K562 (cell line): Measurements from ENCODE around the gene KNCN. TPM values are rescaled to one million over a fixed set of nuclear protein-coding genes. Genes with fewer than 3 reads are reported as not detected.

Experiments used
- CHAMP1 ChIP-seq: fragments of 450-650 bp; IDR thresholded peaks from 2 replicates; pipeline ENCODE4 v1.6.1; 2016; ENCODE audit warnings: mild to moderate bottlenecking
- CREM ChIP-seq: IDR thresholded peaks from 2 replicates; pipeline ENCODE4 v1.6.1; 2014; ENCODE audit warnings: antibody characterized with exemption, low read depth
- ELF2 ChIP-seq: fragments of 250-450 bp; sonication (Bioruptor Pico); IDR thresholded peaks from 2 replicates; pipeline ENCODE4 v1.5.0; 2021; ENCODE audit warnings: mild to moderate bottlenecking
- GABPB2 ChIP-seq: fragments of 250-450 bp; sonication (Bioruptor Pico); conservative IDR thresholded peaks from 2 replicates; pipeline ENCODE4 v1.5.1; 2021; ENCODE audit warnings: mild to moderate bottlenecking
- GTF2A2 ChIP-seq: IDR thresholded peaks from 2 replicates; pipeline ENCODE4 v1.6.1; 2016; ENCODE audit warnings: mild to moderate bottlenecking, missing genetic modification characterization, missing compliant biosample characterization
- HDGF ChIP-seq: fragments of 450-650 bp; IDR thresholded peaks from 2 replicates; pipeline ENCODE4 v1.6.1; 2016
- ILF3 ChIP-seq: fragments of 450-650 bp; IDR thresholded peaks from 2 replicates; pipeline ENCODE4 v1.6.1; 2018; ENCODE audit warnings: antibody characterized with exemption, mild to moderate bottlenecking, moderate library complexity, borderline replicate concordance
- MCM2 ChIP-seq: fragments of 450-650 bp; IDR thresholded peaks from 2 replicates; pipeline ENCODE4 v1.6.1; 2017; ENCODE audit warnings: low read depth, mild to moderate bottlenecking
- MTA3 ChIP-seq: fragments of 450-650 bp; formaldehyde crosslinking; IDR thresholded peaks from 2 replicates; pipeline ENCODE4 v1.6.1; 2017; ENCODE audit warnings: mild to moderate bottlenecking, borderline replicate concordance
- MXI1 ChIP-seq: IDR thresholded peaks from 2 replicates; pipeline ENCODE4 v1.6.1; 2011; ENCODE audit warnings: low read depth, mild to moderate bottlenecking, improper control_type of control experiment, low read length
- NFRKB ChIP-seq: fragments of 450-650 bp; IDR thresholded peaks from 2 replicates; pipeline ENCODE4 v1.6.1; 2016; ENCODE audit warnings: low read depth
- RNF2 ChIP-seq: sonication (generic); IDR thresholded peaks from 2 replicates; pipeline ENCODE4 v1.6.1; 2016
- SLC30A9 ChIP-seq: fragments of 250-450 bp; sonication (Bioruptor Pico); IDR thresholded peaks from 2 replicates; pipeline ENCODE4 v1.8.0; 2022; ENCODE audit warnings: mild to moderate bottlenecking, moderate library complexity
- SUPT5H ChIP-seq: fragments of 450-650 bp; IDR thresholded peaks from 2 replicates; pipeline ENCODE4 v1.6.1; 2016
- YY1 ChIP-seq, 3 experiments: IDR thresholded peaks; 2 replicates each; pipeline ENCODE4 v1.6.1; 2011; ENCODE audit warnings: low read length in 2 of 3, mild to moderate bottlenecking in 2 of 3, moderate library complexity in 2 of 3, borderline replicate concordance in 1 of 3, control low read depth in 1 of 3, low read depth in 1 of 3; ENCODE audit not compliant: insufficient read depth in 3 of 3, insufficient replicate concordance in 2 of 3, control insufficient read depth in 1 of 3, insufficient read length in 1 of 3; ENCODE audit errors: extremely low read depth in 1 of 3
- ZFP36 ChIP-seq: fragments of 150-350 bp; IDR thresholded peaks from 2 replicates; pipeline ENCODE4 v1.6.1; 2018; ENCODE audit warnings: low read length, low read depth; ENCODE audit not compliant: partially characterized antibody
- ZNF263 ChIP-seq: sonication (generic); formaldehyde crosslinking; IDR thresholded peaks from 2 replicates; pipeline ENCODE4 v1.8.0; 2022; ENCODE audit warnings: mild to moderate bottlenecking, missing genetic modification reagents, borderline replicate concordance
- ZNF644 ChIP-seq: fragments of 200-800 bp; sonication (Bioruptor generic); IDR thresholded peaks from 2 replicates; pipeline ENCODE4 v1.6.1; 2016; ENCODE audit warnings: low read depth, missing genetic modification characterization, missing compliant biosample characterization
- polyA plus RNA-seq, 8 experiments: library from polyadenylated mRNA; depleted of rRNA in 4 of 8; stranded (reverse) in 5 of 8; unstranded in 3 of 8; fragments of >200 nt; fragmentation: Nextera tagmentation in 2 of 8; fragmentation: Illumina TruSeq in 1 of 8; extraction: Ambion mirVana in 2 of 8; extraction: Trizol in 1 of 8; gene quantifications; 2 replicates each; pipeline versions ENCODE4 v1.2.1 to v1.2.3, GENCODE V29; 2011 to 2014; ENCODE audit warnings: inconsistent platforms in 1 of 8, missing spikeins in 1 of 8
- total RNA-seq, 7 experiments: library from RNA; depleted of rRNA in 6 of 7; stranded (reverse); fragments of >200 nt in 6 of 7; fragmentation: Illumina TruSeq in 2 of 7; extraction: Trizol in 2 of 7; gene quantifications; 2 replicates each; pipeline versions ENCODE4 v1.2.1 to v1.2.3, GENCODE V29; 2011 to 2021; ENCODE audit warnings: low replicate concordance in 1 of 7
- TF ChIP-seq, protein P1 (sequence below), 3 experiments: IDR thresholded peaks in 2 of 3; conservative IDR thresholded peaks in 1 of 3; 2 replicates each; pipeline ENCODE4 v1.5.1; 2011 to 2012; ENCODE audit warnings: low read length in 3 of 3, mild to moderate bottlenecking in 3 of 3, control low read depth in 2 of 3, improper control_type of control experiment in 1 of 3, inconsistent platforms in 1 of 3, low read depth in 1 of 3, mixed read lengths in 1 of 3, moderate library complexity in 1 of 3; ENCODE audit not compliant: insufficient read depth in 2 of 3
- TF ChIP-seq, protein P2 (sequence below): sonication (generic); formaldehyde crosslinking; IDR thresholded peaks from 2 replicates; pipeline ENCODE4 v1.8.0; 2022; ENCODE audit warnings: mild to moderate bottlenecking, missing genetic modification reagents

Gene KNCN
- total and polyA plus RNA-seq, 9 of the 15 experiments (the other 6 are each of a cell fraction or from before 2014, with no cell fraction given): not detected

- TF ChIP-seq, protein P1, sequence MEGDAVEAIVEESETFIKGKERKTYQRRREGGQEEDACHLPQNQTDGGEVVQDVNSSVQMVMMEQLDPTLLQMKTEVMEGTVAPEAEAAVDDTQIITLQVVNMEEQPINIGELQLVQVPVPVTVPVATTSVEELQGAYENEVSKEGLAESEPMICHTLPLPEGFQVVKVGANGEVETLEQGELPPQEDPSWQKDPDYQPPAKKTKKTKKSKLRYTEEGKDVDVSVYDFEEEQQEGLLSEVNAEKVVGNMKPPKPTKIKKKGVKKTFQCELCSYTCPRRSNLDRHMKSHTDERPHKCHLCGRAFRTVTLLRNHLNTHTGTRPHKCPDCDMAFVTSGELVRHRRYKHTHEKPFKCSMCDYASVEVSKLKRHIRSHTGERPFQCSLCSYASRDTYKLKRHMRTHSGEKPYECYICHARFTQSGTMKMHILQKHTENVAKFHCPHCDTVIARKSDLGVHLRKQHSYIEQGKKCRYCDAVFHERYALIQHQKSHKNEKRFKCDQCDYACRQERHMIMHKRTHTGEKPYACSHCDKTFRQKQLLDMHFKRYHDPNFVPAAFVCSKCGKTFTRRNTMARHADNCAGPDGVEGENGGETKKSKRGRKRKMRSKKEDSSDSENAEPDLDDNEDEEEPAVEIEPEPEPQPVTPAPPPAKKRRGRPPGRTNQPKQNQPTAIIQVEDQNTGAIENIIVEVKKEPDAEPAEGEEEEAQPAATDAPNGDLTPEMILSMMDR (IDR thresholded peaks at IDR 0.05 in 2 of 3, conservative IDR thresholded peaks at IDR 0.05 in 1 of 3; ENCODE audit: insufficient read depth in 2 of 3, low read depth in 1 of 3, low read length in 3 of 3): peak; percentile 68 to 83 (median 83)
- no peak for TF ChIP-seq ZNF263 (CRISPR knock-in tag)
- TF ChIP-seq YY1 (IDR thresholded peaks at IDR 0.05; ENCODE audit: borderline replicate concordance in 1 of 3, control insufficient read depth in 1 of 3, extremely low read depth in 1 of 3, insufficient read depth in 3 of 3, insufficient read length in 1 of 3, insufficient replicate concordance in 2 of 3, low read depth in 1 of 3, low read length in 2 of 3): no peak
- TF ChIP-seq MTA3: no peak
- TF ChIP-seq CHAMP1: no peak
- no peak for TF ChIP-seq GABPB2 (CRISPR knock-in tag)
- no peak for TF ChIP-seq RNF2
- no peak for TF ChIP-seq MCM2
- no peak for TF ChIP-seq GTF2A2
- TF ChIP-seq ELF2: no peak
- no peak for TF ChIP-seq ZNF644 (tag)
- no peak for TF ChIP-seq MXI1
- TF ChIP-seq HDGF: no peak
- TF ChIP-seq NFRKB: no peak
- TF ChIP-seq ILF3: no peak
- TF ChIP-seq CREM: no peak
- peak; percentile 47 for TF ChIP-seq ZFP36
- TF ChIP-seq SLC30A9 (CRISPR knock-in tag): no peak
- TF ChIP-seq, protein P2, sequence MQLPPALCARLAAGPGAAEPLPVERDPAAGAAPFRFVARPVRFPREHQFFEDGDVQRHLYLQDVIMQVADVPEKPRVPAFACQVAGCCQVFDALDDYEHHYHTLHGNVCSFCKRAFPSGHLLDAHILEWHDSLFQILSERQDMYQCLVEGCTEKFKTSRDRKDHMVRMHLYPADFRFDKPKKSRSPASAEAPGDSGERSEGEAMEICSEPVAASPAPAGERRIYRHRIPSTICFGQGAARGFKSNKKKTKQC (CRISPR knock-in tag): no peak
- no peak for TF ChIP-seq SUPT5H
Observed at GRCh38 chr1:46547481-46548383, 3.7 kb downstream of the KNCN start (continued).
